K562 (cell line): ENCODE data around the gene IGFBP7. TPM values are rescaled to one million over a fixed set of nuclear protein-coding genes. Genes with fewer than 3 reads are reported as not detected.

Source experiments
- ATAC-seq: fragments of 200-7000 bp; cut with Tn5 transposase; 3 replicates; pipeline ENCODE4 v1.9.1; 2020; ENCODE audit warnings: moderate library complexity
- BruUV-seq: library from RNA; stranded (reverse); fragments of 400-500 nt; replicated peaks from 2 replicates; lab custom pipeline; 2021; lab: Mats Ljungman, UMichigan
- CTCF ChIA-PET: fragments of 300-600 bp; formaldehyde crosslinking; extraction: SDS; loops from one replicate; lab custom pipeline; 2021; ENCODE audit warnings: low intra/inter-chr PET ratio; lab: Yijun Ruan, JAX
- POLR2A ChIA-PET: fragments of 300-600, 350-650 bp; sonication (Branson Sonifier 250); formaldehyde crosslinking; extraction: SDS; loops from one replicate; lab custom pipeline; 2021; ENCODE audit warnings: antibody characterized with exemption, inconsistent platforms; lab: Yijun Ruan, JAX
- DNase-seq, 4 experiments: peaks; one replicate each; pipeline versions ENCODE4 v3.0.0 to v3.0.0-alpha.2; 2011 to 2018; ENCODE audit warnings: low spot score in 3 of 4, mixed read lengths in 3 of 4; ENCODE audit errors: extremely low read depth in 1 of 4
- FAIRE-seq: peaks from 2 replicates; lab custom pipeline; 2011; peaks lifted over from hg19 to GRCh38; lab: Jason Lieb, UNC
- H2AFZ ChIP-seq: 2 replicates; pipeline ENCODE4 v1.6.0; 2011; ENCODE audit warnings: low read depth, low read length, control low read depth, inconsistent platforms
- H3K27ac ChIP-seq: fragments of 200-600 bp; 3 replicates; pipeline ENCODE4 v1.8.0; 2011; ENCODE audit warnings: low read depth, mild to moderate bottlenecking, control low read depth, inconsistent platforms, low read length, moderate library complexity, mixed read lengths; ENCODE audit errors: extremely low read depth
- H3K27me3 ChIP-seq, 2 experiments: fragments of 300-600 bp in 1 of 2; 2 replicates in 1 of 2; 3 replicates in 1 of 2; pipeline versions ENCODE4 v1.6.0 to v1.8.0; 2011; ENCODE audit warnings: inconsistent platforms in 2 of 2, low read length in 2 of 2, mild to moderate bottlenecking in 1 of 2, mixed read lengths in 1 of 2, moderate library complexity in 1 of 2; ENCODE audit not compliant: control insufficient read depth in 2 of 2, insufficient read depth in 2 of 2
- H3K36me3 ChIP-seq: fragments of 300-600 bp; 3 replicates; pipeline ENCODE4 v1.8.0; 2011; ENCODE audit warnings: mild to moderate bottlenecking, low read length, inconsistent platforms; ENCODE audit not compliant: control insufficient read depth, insufficient read depth
- H3K4me1 ChIP-seq, 2 experiments: fragments of 200-600 bp in 1 of 2; replicated peaks in 1 of 2; 2 replicates in 1 of 2; 3 replicates in 1 of 2; pipeline versions ENCODE4 v1.5.1 to v1.8.0; 2011; ENCODE audit warnings: inconsistent platforms in 2 of 2, low read length in 2 of 2, mild to moderate bottlenecking in 1 of 2, mixed read lengths in 1 of 2, moderate library complexity in 1 of 2; ENCODE audit not compliant: control insufficient read depth in 2 of 2, insufficient read depth in 2 of 2
- H3K4me2 ChIP-seq: 2 replicates; pipeline ENCODE4 v1.6.1; 2011; ENCODE audit warnings: low read length, control low read depth, inconsistent platforms, mixed read lengths; ENCODE audit not compliant: insufficient read depth
- H3K4me3 ChIP-seq: fragments of 200-600 bp; sonication (generic), shearing (Covaris generic); 2 replicates; pipeline ENCODE4 v1.5.1; 2016; ENCODE audit warnings: control low read depth, inconsistent platforms
- H3K79me2 ChIP-seq: fragments of 200-600 bp; 3 replicates; pipeline ENCODE4 v1.8.0; 2011; ENCODE audit warnings: low read length, inconsistent platforms; ENCODE audit not compliant: control insufficient read depth, insufficient read depth
- H3K9ac ChIP-seq, 2 experiments: 2 replicates each; pipeline versions ENCODE4 v1.6.0 to v1.6.1; 2011; ENCODE audit warnings: low read depth in 2 of 2, low read length in 2 of 2, control low read depth in 1 of 2, inconsistent platforms in 1 of 2, mild to moderate bottlenecking in 1 of 2, mixed read lengths in 1 of 2; ENCODE audit not compliant: insufficient read depth in 1 of 2
- H3K9me1 ChIP-seq: one replicate; pipeline ENCODE4 v1.6.0; 2011; ENCODE audit warnings: inconsistent platforms, mild to moderate bottlenecking, low read length, moderate library complexity; ENCODE audit not compliant: control insufficient read depth, insufficient read depth
- H3K9me3 ChIP-seq: replicated peaks from 2 replicates; pipeline ENCODE4 v1.5.1; 2011; ENCODE audit warnings: low read depth, low read length, inconsistent platforms; ENCODE audit not compliant: control insufficient read depth, insufficient read depth
- H4K20me1 ChIP-seq: replicated peaks from 2 replicates; pipeline ENCODE4 v1.6.1; 2011; ENCODE audit warnings: low read length, inconsistent platforms, mixed read lengths; ENCODE audit not compliant: control insufficient read depth, insufficient read depth
- ADNP ChIP-seq: fragments of 200-800 bp; sonication (Bioruptor generic); IDR thresholded peaks from 2 replicates; pipeline ENCODE4 v1.6.1; 2016; ENCODE audit warnings: missing genetic modification characterization, missing compliant biosample characterization
- CHCHD3 ChIP-seq: fragments of 250-450 bp; sonication (Bioruptor Pico); IDR thresholded peaks from 2 replicates; pipeline ENCODE4 v2.1.2; 2022; ENCODE audit warnings: mild to moderate bottlenecking
- DDX20 ChIP-seq: fragments of 450-650 bp; IDR thresholded peaks from 2 replicates; pipeline ENCODE4 v1.6.1; 2016; ENCODE audit warnings: missing genetic modification characterization, low read depth, mild to moderate bottlenecking, missing compliant biosample characterization, moderate library complexity
- IFI16 ChIP-seq: fragments of 250-450 bp; sonication (Bioruptor Pico); IDR thresholded peaks from 2 replicates; pipeline ENCODE4 v2.1.2; 2022; ENCODE audit warnings: mild to moderate bottlenecking, inconsistent platforms
- JUN ChIP-seq, 2 experiments: sonication (generic) in 1 of 2; formaldehyde crosslinking in 1 of 2; IDR thresholded peaks; 2 replicates each; pipeline versions ENCODE4 v1.6.1 to v1.8.0; 2012 to 2022; ENCODE audit warnings: borderline replicate concordance in 2 of 2, mild to moderate bottlenecking in 2 of 2, improper control_type of control experiment in 1 of 2, low read depth in 1 of 2, low read length in 1 of 2, missing genetic modification reagents in 1 of 2
- MEF2D ChIP-seq: conservative IDR thresholded peaks from 2 replicates; pipeline ENCODE4 v1.6.1; 2016; ENCODE audit warnings: low read depth, missing genetic modification characterization, missing compliant biosample characterization
- MEIS2 ChIP-seq: fragments of 450-650 bp; IDR thresholded peaks from 2 replicates; pipeline ENCODE4 v1.6.1; 2014; ENCODE audit warnings: mild to moderate bottlenecking; ENCODE audit not compliant: partially characterized antibody
- NELFE ChIP-seq: IDR thresholded peaks from 2 replicates; pipeline ENCODE4 v1.6.1; 2011; ENCODE audit warnings: mild to moderate bottlenecking; ENCODE audit not compliant: insufficient read depth, insufficient read length
- NR0B1 ChIP-seq: fragments of 450-650 bp; IDR thresholded peaks from one replicate; pipeline ENCODE4 v1.6.1; 2018; ENCODE audit warnings: mild to moderate bottlenecking, moderate library complexity; ENCODE audit not compliant: partially characterized antibody
- NR2F6 ChIP-seq: fragments of 450-650 bp; formaldehyde crosslinking; IDR thresholded peaks from 2 replicates; pipeline ENCODE4 v1.4.0; 2020; ENCODE audit warnings: mild to moderate bottlenecking
- SFPQ ChIP-seq: fragments of 200-400 bp; formaldehyde crosslinking; IDR thresholded peaks from 2 replicates; pipeline ENCODE4 v1.6.1; 2017; ENCODE audit warnings: mild to moderate bottlenecking, low read depth, low read length, moderate library complexity
- WGBS: fragments of 100-300 bp; shearing (Covaris generic); methylation state at CpG from one replicate; pipeline ENCODE4 v1.1.6; 2016; ENCODE audit warnings: low coverage, mixed read lengths; ENCODE audit not compliant: insufficient coverage; ENCODE audit errors: missing lambda C conversion rate; 5-methylcytosine and 5-hydroxymethylcytosine counted together
- in situ Hi-C: fragments of 300-500 bp; cut with MboI; formaldehyde crosslinking; loops from 4 replicates; pipeline ENCODE4 v1.15.0; 2018; ENCODE audit warnings: inconsistent platforms, mixed read lengths
- intact Hi-C: fragments of 100-400 bp; cut with micrococcal nuclease; formaldehyde crosslinking; loops from 2 replicates; pipeline ENCODE4 v1.14.2; 2022
- polyA plus RNA-seq, 8 experiments: library from polyadenylated mRNA; depleted of rRNA in 4 of 8; stranded (reverse) in 5 of 8; unstranded in 3 of 8; fragments of >200 nt; fragmentation: Nextera tagmentation in 2 of 8; fragmentation: Illumina TruSeq in 1 of 8; extraction: Ambion mirVana in 2 of 8; extraction: Trizol in 1 of 8; gene quantifications; 2 replicates each; pipeline versions ENCODE4 v1.2.1 to v1.2.3, GENCODE V29; 2011 to 2014; ENCODE audit warnings: inconsistent platforms in 1 of 8, missing spikeins in 1 of 8
- total RNA-seq, 7 experiments: library from RNA; depleted of rRNA in 6 of 7; stranded (reverse); fragments of >200 nt in 6 of 7; fragmentation: Illumina TruSeq in 2 of 7; extraction: Trizol in 2 of 7; gene quantifications; 2 replicates each; pipeline versions ENCODE4 v1.2.1 to v1.2.3, GENCODE V29; 2011 to 2021; ENCODE audit warnings: low replicate concordance in 1 of 7

Gene IGFBP7
- total and polyA plus RNA-seq, 9 of the 15 experiments (the other 6 are each of a cell fraction or from before 2014, with no cell fraction given): 0.27 to 0.49 (median 0.29) TPM; not detected in 6

- no peaks in the 10 kb centered on the region for H4K20me1 ChIP-seq
- no peaks in the 10 kb centered on the region for H3K9me1 ChIP-seq
- WGBS: 0% methylated on average over 3 of the region's 3 CpGs
- no peak overlapping the region for H3K4me3 ChIP-seq
- H3K4me2 ChIP-seq: no peak overlapping the region
- in situ Hi-C loops (no loop called here), intact Hi-C loops (no loop called here)
- TF ChIP-seq NELFE: no peak
- H3K9ac ChIP-seq: no peak overlapping the region
- ATAC-seq (no peak), FAIRE-seq (no peak), DNase-seq (no peak)
- CTCF ChIA-PET: no interaction called here
- no TSS peak for BruUV-seq
- H3K27me3 ChIP-seq: 0 out of 5 replicates have a peak, but pooled peaks cover 0 to 3% of the 10 kb centered on the region in 2 experiments
- no peak overlapping the region for H3K27ac ChIP-seq
- no peaks in the 10 kb centered on the region for H3K79me2 ChIP-seq
- no peak overlapping the region for H2AFZ ChIP-seq
- POLR2A ChIA-PET: no interaction called here
- no peaks in the 10 kb centered on the region for H3K9me3 ChIP-seq
- no peaks in the 10 kb centered on the region for H3K36me3 ChIP-seq
- no peaks in the 10 kb centered on the region for H3K4me1 ChIP-seq
Measured at GRCh38 chr4:57154926-57155325, 44.7 kb upstream of the IGFBP7 start.

GRCh38 chr4:57154191-57154590 is 44.0 kb upstream of the IGFBP7 start:
- POLR2A ChIA-PET: no interaction called here
- Histone ChIP-seq H2AFZ (no peak overlapping the region), H4K20me1 (no peaks in the 10 kb centered on the region), H3K27ac (no peak overlapping the region), H3K36me3 (no peaks in the 10 kb centered on the region), H3K4me2 (no peak overlapping the region), H3K9me3 (no peaks in the 10 kb centered on the region), H3K4me3 (no peak overlapping the region), H3K9me1 (no peaks in the 10 kb centered on the region), H3K4me1 (no peaks in the 10 kb centered on the region), H3K79me2 (no peaks in the 10 kb centered on the region), H3K27me3 (0 out of 5 replicates have a peak, but pooled peaks cover 0 to 3% of the 10 kb centered on the region in 2 experiments), H3K9ac (no peak overlapping the region)
- CTCF ChIA-PET: no interaction called here
- WGBS: 0% methylated on average over 3 of the region's 4 CpGs
- FAIRE-seq (no peak), DNase-seq (no peak), ATAC-seq (no peak)
- no TSS peak for BruUV-seq
- intact Hi-C loops (no loop called here), in situ Hi-C loops (no loop called here)
- no peak for TF ChIP-seq MEIS2
- no peak for TF ChIP-seq DDX20 (tag)
- no peak for TF ChIP-seq SFPQ
- TF ChIP-seq ADNP (tag): no peak
- TF ChIP-seq JUN (IDR thresholded peaks at IDR 0.05; ENCODE audit: borderline replicate concordance, low read depth, low read length): no peak
- TF ChIP-seq JUN (CRISPR knock-in tag; IDR thresholded peaks at IDR 0.05; ENCODE audit: borderline replicate concordance): no peak
- TF ChIP-seq IFI16 (CRISPR knock-in tag): no peak
- no peak for TF ChIP-seq CHCHD3 (CRISPR knock-in tag)
- TF ChIP-seq NR2F6 (CRISPR knock-in tag): no peak
- no peak for TF ChIP-seq NR0B1
- no peak for TF ChIP-seq MEF2D (tag)
